NB4 (cell line): ENCODE results near the gene STX16.

Source experiments
- POLR2A ChIP-seq: IDR thresholded peaks from 2 replicates; pipeline ENCODE4 v1.6.1; 2011; ENCODE audit warnings: mild to moderate bottlenecking; ENCODE audit not compliant: insufficient read length; ENCODE audit errors: extremely low read depth
- TF ChIP-seq, protein P1 (sequence below): IDR thresholded peaks from one replicate; pipeline ENCODE4 v1.5.1; 2012; ENCODE audit warnings: low read depth, low read length

DNA sequence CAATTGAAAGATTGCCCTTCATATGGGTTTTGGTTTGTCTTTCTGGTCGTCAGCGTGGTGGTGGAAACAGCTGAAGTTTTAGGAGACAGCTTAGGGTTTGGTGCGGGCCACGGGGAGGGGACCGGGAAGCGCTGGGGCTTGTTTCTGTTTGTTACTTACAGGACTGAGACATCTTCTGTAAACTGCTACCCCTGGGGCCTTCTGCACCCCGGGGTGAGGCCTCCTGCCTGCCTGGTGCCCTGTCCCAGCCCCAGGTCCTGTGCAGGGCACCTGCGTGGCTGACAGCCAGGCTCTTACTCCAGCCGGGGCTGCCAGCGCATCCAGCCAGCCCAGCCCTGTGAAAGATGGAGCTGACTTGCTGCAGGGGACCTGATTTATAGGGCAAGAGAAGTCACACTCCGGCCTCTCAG is 64.3 kb downstream of the STX16 start:
- TF ChIP-seq POLR2A: no peak
- TF ChIP-seq, protein P1, sequence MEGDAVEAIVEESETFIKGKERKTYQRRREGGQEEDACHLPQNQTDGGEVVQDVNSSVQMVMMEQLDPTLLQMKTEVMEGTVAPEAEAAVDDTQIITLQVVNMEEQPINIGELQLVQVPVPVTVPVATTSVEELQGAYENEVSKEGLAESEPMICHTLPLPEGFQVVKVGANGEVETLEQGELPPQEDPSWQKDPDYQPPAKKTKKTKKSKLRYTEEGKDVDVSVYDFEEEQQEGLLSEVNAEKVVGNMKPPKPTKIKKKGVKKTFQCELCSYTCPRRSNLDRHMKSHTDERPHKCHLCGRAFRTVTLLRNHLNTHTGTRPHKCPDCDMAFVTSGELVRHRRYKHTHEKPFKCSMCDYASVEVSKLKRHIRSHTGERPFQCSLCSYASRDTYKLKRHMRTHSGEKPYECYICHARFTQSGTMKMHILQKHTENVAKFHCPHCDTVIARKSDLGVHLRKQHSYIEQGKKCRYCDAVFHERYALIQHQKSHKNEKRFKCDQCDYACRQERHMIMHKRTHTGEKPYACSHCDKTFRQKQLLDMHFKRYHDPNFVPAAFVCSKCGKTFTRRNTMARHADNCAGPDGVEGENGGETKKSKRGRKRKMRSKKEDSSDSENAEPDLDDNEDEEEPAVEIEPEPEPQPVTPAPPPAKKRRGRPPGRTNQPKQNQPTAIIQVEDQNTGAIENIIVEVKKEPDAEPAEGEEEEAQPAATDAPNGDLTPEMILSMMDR: no peak
